ENCODE data around the gene CLCF1. TPM values are rescaled to one million over a fixed set of nuclear protein-coding genes. Genes with fewer than 3 reads are reported as not detected.

The CLCF1 gene
- total RNA-seq, 1 experiment from 2014 or later, result 2.1 TPM

- no peak within 1 kb of the TSS for H4K8ac ChIP-seq (replicated peaks; ENCODE audit: insufficient read length, low read depth, low read length)
- no CpG with 5 or more reads among the region's 67 CpGs for WGBS (ENCODE audit: extremely low coverage, insufficient read length, low lambda C conversion rate)
- Mint-ChIP-seq H3K27me3 (ENCODE audit: low read depth) (peaks cover 49% of the 10 kb centered on the region), H3K36me3 (ENCODE audit: insufficient read depth in 1 of 3, low read depth in 3 of 3) (peaks cover 0 to 1% (median 0%) of the 10 kb centered on the region in 3 experiments; a peak in 1 of 7 replicates), H3K9me3 (no peaks in the 10 kb centered on the region; a peak in 1 of 5 replicates), H3K4me1 (peaks cover 18 to 26% of the 10 kb centered on the region in 2 experiments), H3K4me3 (peak within 1 kb of the TSS; percentile 66 to 85), H3K27ac (peak within 1 kb of the TSS in 1 of 3 experiments; percentile 72; a peak in 2 of 7 replicates)
- no peak for TF ChIP-seq CTCF (conservative IDR thresholded peaks at IDR 0.05)
- H2BK5ac ChIP-seq (ENCODE audit: insufficient read length, low read length), result no peak within 1 kb of the TSS
- H3K4ac ChIP-seq (ENCODE audit: low read depth, low read length), result no peak within 1 kb of the TSS
- no peaks in the 10 kb centered on the region for H4K20me1 ChIP-seq (ENCODE audit: control insufficient read depth, insufficient read depth, insufficient read length)
- no peak within 1 kb of the TSS for H3K27ac ChIP-seq (ENCODE audit: insufficient read length, low read depth, low read length)
- no peak within 1 kb of the TSS for H4K91ac ChIP-seq (ENCODE audit: insufficient read length, low read depth, low read length)
- no peak within 1 kb of the TSS for H2BK120ac ChIP-seq (ENCODE audit: low read depth, low read length, poor library complexity, severe bottlenecking)
- no peaks in the 10 kb centered on the region for H3K79me2 ChIP-seq (ENCODE audit: insufficient read depth, low read length)
- no peak within 1 kb of the TSS for H3K9ac ChIP-seq (ENCODE audit: extremely low read depth, insufficient read length, low read length)
- no peak within 1 kb of the TSS for H2BK15ac ChIP-seq (ENCODE audit: low read depth, low read length)
- H3K27me3 ChIP-seq (ENCODE audit: insufficient read depth, low read length), result no peaks in the 10 kb centered on the region
- no peak within 1 kb of the TSS for H3K23ac ChIP-seq (ENCODE audit: insufficient read length, low read depth, low read length)
- no peak within 1 kb of the TSS for H3K18ac ChIP-seq (ENCODE audit: insufficient read length, low read depth, low read length)
- H3K79me1 ChIP-seq (ENCODE audit: insufficient read depth, low read depth, low read length, poor library complexity, severe bottlenecking), result no peaks in the 10 kb centered on the region
- no peaks in the 10 kb centered on the region for H3K4me1 ChIP-seq (ENCODE audit: insufficient read depth, low read length)
- no peak within 1 kb of the TSS for H2BK12ac ChIP-seq (ENCODE audit: insufficient read length, low read depth, low read length)
- peak within 1 kb of the TSS; percentile 44 for H3K4me2 ChIP-seq (ENCODE audit: insufficient read depth, insufficient read length, low read length)
- no peak within 1 kb of the TSS for H3K14ac ChIP-seq (ENCODE audit: insufficient read depth, low read length)
- H3K9me3 ChIP-seq (ENCODE audit: control insufficient read depth, low read depth, low read length), result no peaks in the 10 kb centered on the region
- H2AK5ac ChIP-seq (ENCODE audit: insufficient read length, low read length), result no peak within 1 kb of the TSS
- H2BK20ac ChIP-seq (ENCODE audit: low read depth, low read length, poor library complexity, severe bottlenecking), result no peak within 1 kb of the TSS
- H3T11ph ChIP-seq (ENCODE audit: low read length), result no peak within 1 kb of the TSS
- H4K5ac ChIP-seq (ENCODE audit: insufficient read length, low read depth, low read length), result no peak within 1 kb of the TSS
- H3K23me2 ChIP-seq (ENCODE audit: insufficient read length, low read depth, low read length, poor library complexity, severe bottlenecking), result no peaks in the 10 kb centered on the region
- peak; percentile 76 for DNase-seq
- no peak within 1 kb of the TSS for H2AFZ ChIP-seq (ENCODE audit: low read length)
- no peak within 1 kb of the TSS for H3K56ac ChIP-seq (ENCODE audit: insufficient read length, low read depth, low read length)
Measured at GRCh38 chr11:67415501-67416304, 42.3 kb upstream of the CLCF1 start, which contains the start of gene CARNS1. TSS of gene CARNS1 (plus strand) at chr11:67415678. CDS start at chr11:67416200, 522 bp downstream.

Data from H9 (cell line).